Stimulated activated CD4-positive, alpha-beta T cell treated with anti-CD3 and anti-CD28 coated beads, Interleukin-15, amount 100 ng/mL, for 1 hour (primary cell): ENCODE data around the gene PGM2.

Experiments
- DNase-seq, 2 donors: peaks; one replicate each; pipeline ENCODE4 v3.0.0-alpha.2; 2020; ENCODE audit warnings: low read depth in 1 of 2, low spot score in 1 of 2

The PGM2 gene

DNA sequence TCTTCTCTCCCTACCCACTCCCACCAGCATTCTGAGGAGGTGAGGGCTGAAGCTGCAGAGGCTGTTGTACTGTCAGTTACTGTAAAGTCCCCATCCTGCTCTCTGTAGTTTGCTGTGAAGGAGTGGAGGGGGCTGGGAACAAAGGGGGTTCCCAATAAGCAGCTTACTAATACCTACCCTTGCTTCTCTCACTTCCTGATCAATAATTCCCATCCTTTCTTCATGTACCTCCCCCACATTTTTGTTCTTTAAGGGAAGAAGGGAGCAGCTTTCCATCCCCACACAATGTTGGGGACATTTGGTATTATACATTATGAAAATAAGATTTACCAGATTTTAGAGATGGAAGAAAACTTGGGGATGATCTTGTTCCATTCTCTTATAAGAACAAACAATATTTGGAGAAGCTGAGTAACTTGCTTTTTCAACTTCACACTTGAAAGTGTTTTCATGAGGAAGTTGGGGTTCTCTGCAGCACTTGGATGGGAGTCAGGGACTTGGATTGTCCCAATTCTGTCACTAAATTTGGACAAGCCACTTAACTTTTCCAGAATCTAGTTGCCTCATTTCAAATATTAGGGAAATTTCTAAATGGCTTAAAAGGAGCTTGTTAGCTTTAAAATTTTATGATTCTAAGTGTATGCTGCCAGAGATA lies 69.8 kb downstream of the PGM2 start:
- no peak for DNase-seq

DNA sequence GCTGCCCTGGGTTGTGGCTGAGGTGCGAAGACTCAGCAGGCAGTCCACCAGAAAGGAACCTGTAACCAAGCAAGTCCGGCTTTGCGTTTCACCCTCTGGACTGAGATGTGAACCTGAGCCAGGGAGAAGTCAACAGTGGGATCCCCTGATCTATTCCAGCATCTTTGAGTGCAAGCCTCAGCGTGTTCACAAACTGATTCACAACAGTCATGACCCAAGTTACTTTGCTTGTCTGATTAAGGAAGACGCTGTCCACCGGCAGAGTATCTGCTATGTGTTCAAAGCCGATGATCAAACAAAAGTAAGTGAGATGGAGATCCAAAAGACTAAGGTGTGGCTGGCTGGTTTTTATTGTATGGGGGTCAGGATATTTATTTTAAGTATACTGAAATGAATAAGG lies 75.7 kb downstream of the PGM2 start:
- DNase-seq = no peak

DNA sequence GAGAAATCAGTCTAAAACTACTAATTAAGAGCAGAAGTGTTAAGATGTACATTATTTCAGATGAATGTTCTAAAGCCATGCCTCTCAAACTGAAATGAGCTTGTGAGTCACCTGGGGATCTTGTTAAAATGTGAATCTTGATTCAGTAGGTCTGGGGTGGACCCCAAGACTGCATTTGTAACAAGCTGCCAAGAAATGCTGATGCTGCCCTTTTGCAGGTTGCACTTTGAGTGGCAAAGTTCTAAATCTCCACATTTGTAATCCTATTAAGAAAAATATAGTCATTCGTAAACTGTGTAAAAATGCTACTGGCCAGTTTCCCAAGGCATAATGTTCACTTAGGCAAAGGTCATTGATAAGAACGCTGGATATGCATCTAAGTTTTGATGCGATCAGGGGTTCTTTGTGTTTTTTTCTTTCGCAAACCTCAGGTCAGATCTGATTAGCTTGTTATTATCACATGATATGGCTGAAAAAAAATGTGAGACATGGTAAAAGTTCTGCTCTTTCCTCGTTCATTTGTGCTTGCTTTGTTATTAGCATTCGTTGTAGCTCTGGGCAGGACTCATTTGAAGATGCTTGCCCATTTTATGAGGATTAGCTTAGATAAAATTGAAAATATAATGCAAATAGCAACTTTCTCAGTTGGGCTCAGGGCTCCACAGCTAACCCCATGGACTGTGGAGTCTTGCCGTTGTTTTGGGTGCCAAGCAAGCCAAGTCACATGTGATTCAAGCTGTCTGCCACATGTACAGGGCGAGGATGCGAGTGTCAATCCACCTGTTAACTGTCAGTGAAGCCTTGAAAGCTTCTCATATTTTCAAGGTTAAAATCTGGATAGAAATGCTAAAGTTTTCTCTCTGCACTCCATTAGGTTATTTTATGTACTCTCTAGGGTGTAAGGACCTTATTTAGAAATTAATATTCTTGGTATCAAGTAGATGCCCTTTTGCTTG lies 76.5 kb downstream of the PGM2 start:
- no peak for DNase-seq

DNA sequence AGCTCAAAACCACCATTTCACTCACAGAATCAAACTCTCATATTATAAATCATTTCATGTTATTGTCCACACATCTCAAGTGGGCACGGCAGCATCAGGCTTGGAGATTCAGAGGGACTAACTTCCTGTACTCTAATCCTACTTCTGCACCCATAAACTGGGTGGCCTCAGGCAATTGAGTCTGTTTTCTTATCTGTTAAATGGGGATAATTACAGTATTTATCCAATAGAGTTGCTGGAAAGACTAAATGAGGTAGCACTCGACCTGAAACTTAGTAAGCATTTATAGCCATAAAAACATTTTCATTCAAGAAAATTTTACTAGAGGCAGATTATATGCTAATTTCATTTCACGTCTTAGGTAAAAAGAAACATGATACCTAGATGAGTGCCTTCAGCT lies 77.4 kb downstream of the PGM2 start:
- DNase-seq = no peak

DNA sequence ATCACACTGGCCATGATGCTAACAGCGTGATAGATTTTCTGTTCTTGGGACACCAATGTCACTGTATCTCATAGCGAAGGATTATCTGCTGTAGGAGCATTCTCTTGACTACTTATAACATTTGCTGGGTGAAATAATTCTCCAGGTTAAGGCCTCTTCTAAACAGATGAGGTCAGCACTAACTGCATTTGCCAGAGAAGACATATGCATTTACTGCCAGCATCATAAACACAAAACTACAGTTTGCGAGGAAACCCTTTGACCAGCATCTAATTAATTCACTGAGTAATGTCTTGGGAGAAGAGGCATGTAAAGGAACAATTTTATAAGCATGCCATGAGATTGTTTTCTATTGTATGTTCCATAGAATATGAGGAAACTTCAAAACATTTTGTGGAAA lies 78.3 kb downstream of the PGM2 start:
- no peak for DNase-seq

DNA sequence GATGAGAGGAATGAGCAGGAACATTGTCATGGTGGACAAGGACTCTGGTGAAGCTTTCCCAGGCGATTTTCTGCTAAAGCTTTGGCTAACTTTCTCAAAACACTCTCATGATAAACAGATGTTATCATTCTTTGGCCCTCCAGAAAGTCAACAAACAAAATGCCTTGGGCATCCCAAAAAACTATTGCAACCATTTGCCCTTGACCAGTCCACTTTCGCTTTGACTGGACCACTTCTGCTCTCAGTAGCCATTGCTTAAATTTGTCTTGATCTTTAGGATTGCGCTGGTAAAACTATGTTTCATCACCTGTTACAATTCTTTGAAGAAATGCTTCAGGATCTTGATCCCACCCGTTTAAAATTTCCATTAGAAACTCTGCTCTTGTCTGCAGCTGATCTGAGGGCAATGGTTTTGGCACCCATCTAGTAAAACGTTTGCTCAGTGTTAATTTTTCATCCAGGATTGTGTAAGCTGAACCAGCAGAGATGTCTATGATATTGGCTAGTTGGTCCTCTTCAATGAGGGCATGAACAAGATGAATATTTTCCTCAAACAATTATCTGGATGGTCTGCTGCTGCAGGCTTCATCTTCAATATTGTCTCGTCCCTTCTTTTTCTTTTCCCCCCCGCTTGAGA lies 79.2 kb downstream of the PGM2 start:
- no peak for DNase-seq

DNA sequence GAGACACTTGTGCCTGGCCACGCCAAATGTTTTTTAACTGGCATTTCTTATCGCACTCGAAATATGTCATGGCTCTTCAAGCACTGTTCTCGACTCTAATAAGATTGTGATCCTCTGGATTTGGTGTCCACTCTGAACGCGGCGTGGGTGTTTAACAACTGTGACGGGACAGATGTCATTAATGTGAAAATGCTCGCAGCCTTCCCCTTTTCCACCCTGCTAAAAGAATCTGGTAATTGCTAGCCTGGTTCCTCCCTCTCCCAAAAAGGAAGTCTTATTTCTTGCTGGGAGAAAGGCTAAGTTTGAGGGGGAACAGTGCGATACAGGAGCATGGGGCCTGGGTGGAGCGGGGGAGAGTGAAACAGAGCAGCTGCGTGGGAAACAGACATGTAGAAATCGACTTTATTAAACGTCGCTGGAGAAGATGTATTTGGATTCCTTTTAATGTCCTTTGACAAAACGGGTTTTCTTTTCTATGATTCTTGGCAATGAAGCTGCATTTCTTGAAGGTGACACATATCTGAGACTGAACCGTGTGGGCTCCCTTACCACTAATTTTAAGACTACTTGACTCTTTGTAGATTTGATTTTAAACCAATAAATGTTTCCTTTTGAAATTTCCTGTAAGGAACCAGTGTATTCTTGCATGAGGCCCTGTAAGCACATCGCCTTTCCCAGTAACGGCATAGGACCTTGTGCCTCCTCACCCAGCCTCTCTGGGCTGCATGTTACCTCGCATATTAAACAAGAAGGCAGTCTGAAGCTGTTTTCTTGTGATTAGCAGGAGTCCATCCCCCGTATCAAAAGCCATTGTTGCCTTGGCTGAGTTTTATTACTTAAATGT lies 82.2 kb downstream of the PGM2 start:
- DNase-seq = no peak

DNA sequence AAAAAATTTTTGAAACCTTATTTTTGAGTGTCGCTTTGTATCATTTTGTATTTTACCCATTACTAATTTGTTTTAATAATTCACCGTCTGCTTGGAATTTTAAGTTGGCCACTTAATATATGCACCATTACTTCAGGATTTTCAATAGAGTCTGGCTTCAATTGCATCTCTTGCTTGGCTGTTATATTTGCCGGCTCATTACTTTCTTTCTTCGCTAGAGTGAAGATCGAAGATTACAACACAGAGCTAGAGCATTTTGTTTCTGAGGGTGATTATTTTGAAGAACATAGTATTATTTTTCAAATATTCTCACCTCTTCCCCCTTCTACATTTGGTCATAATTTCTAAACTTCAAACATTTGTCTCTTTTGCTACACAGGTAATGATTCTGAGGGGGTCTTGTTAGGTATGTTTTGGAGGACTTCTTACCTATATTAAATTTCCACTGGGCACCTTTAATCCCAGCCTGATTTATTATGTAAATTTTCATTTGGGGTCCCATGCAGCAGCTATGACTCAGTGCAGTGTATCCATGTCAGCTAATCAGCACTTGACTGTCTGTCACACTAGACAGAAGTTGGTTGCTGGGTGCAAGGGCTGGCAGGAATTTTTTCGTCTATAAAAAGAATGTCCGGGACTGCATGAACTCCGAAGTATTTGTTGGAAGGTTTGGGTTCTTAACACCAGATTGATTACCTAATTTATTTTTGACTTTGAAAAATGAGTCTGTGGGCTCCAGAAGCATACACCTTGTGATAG lies 83.0 kb downstream of the PGM2 start:
- DNase-seq = no peak

DNA sequence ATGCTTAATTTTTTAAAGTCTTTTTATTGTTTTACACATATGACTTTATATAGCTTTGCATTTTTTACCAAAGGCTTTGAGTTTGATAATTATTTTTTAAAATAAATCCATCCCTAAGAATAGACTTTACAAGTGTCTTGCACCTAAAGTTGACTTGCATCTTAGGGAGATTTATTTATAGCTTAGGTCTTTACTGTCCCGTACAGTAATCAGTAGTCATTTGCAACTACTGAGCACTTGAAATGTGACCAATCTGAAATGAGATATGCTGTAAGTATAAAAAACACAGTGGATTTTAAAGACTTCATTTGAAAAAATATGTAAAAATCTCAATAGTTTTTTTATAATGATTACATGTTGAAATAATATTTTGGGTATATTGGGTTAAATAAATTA lies 83.6 kb downstream of the PGM2 start:
- no peak for DNase-seq
